Uterine smooth muscle cell (primary cell): Measurements from ENCODE around the gene NAV1. TPM values are rescaled to one million over a fixed set of nuclear protein-coding genes. Genes with fewer than 3 reads are reported as not detected.

Experiments used
- total RNA-seq: library from RNA; depleted of rRNA; stranded (reverse); fragments of >200 nt; gene quantifications from 2 replicates; pipeline ENCODE4 v1.2.3, GENCODE V29; 2014

The NAV1 gene
- total RNA-seq = 10.7 and 13.3 TPM in 2 replicates

DNA sequence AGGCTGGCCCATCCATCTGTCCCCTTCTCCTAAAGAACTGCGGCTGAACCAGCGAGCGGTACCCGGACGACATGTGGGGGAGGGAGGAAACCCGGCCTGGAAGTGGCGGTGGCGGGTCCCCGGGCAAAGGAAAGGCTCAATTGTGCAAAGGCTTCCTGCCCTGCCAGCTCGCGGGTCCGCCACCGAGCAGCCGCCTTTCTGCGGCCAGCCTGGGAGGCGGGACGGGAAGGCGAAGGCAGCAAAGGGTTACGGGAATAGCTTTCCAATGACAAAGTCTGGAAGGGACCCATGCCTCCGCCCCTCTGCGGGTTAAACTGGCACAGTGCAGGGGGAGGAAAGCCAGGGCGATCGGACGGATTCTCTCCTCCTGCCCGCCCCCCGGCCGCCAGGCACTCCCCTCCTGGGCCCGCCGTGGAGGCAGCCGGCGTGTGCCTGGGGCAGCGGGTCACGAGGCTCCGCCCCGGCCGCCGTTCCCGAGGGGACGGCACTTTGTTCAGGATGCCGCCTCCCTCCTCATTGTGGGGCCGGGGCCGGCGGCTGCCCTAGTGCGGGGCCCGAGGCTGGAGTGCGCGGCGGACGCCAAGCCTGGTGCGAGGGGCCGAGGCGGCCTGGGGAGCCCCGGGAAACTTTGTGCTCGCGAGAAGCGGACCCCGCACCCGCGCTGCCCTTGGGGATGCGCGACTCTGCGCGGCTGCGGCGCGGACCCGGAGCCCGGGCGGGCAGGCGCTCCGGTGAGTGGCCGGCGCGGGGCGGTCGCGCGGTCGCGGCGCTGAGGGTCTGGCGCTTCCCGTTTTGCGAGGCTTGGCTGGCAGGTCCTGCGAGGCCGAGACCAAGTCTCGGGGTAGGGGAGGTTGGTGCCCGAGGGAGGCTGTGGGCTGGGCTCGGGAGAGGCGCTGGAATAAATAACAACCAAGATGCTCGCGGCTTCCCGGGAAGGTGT is at the start of gene NAV1:
Gene NAV1, plus strand, starts transcription at position 516 of the 940 bp plus-strand sequence. CDS start 83,758 bp downstream, outside the sequence.

DNA sequence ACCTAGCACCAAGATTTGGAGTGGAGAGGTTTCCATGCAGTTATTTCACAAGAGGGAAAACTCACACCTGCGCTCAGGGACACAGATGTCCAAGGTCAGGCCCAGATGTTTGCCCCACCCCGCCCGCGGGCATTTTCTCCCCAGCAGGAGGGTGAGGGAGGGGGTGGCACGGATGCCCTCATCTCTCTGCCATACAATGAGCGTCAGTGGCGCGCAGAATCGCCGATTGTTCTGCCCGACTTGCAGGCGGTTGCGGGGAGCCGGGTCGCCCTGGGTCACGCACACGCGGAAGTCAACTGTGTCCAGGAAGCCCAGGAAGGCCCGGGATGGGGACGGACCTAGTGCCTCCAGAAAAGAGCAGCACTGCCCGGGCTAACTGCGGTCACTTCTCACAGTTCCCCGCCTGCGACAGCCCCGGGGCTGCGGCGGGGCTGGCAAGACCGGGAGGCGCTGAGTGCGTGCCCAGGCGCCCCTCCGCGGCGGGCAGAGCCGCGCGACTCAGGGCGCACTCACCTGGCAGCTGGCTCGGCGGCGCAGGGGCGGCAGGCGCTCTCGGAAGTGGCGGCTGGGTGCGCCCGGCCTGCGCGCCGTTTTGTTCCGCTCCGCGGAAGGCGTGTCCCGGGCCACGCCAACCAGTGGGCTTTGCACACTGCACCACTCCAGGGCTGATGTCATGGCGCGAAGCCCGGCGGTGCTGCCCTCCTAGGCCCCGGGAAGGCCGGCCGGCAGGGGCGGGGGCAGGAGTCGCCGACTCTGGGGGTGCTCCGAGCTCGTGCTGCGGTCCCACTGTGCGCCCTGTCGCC is 32.2 kb upstream of the NAV1 start, which contains the start of gene CSRP1:
Gene CSRP1, minus strand, starts transcription at position 567 of the 803 bp plus-strand sequence. CDS start 10,820 bp downstream, outside the sequence.

Other genes with a start within 250 kb of the NAV1 start
- gene TNNT2, start 161.4 kb upstream of the NAV1 start, total RNA-seq = 0.11 TPM in 1 of 2 replicates, not detected in the other
- not detected in 2 replicates for gene LAD1, start 139.8 kb upstream of the NAV1 start, total RNA-seq
- gene TNNI1, start 117.4 kb upstream of the NAV1 start, total RNA-seq = under 0.01 TPM in 1 of 2 replicates, not detected in the other
- gene PHLDA3, start 69.9 kb upstream of the NAV1 start, total RNA-seq = 98.3 and 149 TPM in 2 replicates
- 648 and 679 TPM in 2 replicates for gene CSRP1, start 32.0 kb upstream of the NAV1 start, total RNA-seq